Brain microvascular endothelial cell (primary cell): Measurements from ENCODE around the gene ZFR2.

Experiments used
- DNase-seq: peaks from one replicate; pipeline ENCODE4 v3.0.0-alpha.2; 2020
- H3K27ac ChIP-seq: fragments of 250-450 bp; sonication (Bioruptor Pico); 2 replicates; pipeline ENCODE4 v1.5.1; 2020; ENCODE audit warnings: mild to moderate bottlenecking, moderate library complexity
- H3K27me3 ChIP-seq: fragments of 250-450 bp; sonication (Bioruptor Pico); replicated peaks from 2 replicates; pipeline ENCODE4 v1.5.1; 2020; ENCODE audit warnings: mild to moderate bottlenecking
- H3K36me3 ChIP-seq: fragments of 250-450 bp; sonication (Bioruptor Pico); replicated peaks from 2 replicates; pipeline ENCODE4 v1.5.1; 2020; ENCODE audit warnings: mild to moderate bottlenecking
- H3K4me3 ChIP-seq: 2 replicates; pipeline ENCODE4 v1.5.1; 2011; ENCODE audit warnings: low read depth, mild to moderate bottlenecking, control low read depth, low read length, moderate library complexity
- CTCF ChIP-seq: IDR thresholded peaks from 2 replicates; pipeline ENCODE4 v1.5.1; 2011; ENCODE audit warnings: low read depth, mild to moderate bottlenecking, moderate library complexity, low read length, control low read depth, inconsistent platforms; ENCODE audit errors: missing control alignments
- in situ Hi-C: cut with HindIII; loops from 2 replicates; pipeline ENCODE4 v1.10.0; 2017; ENCODE audit warnings: low sequenced_read_pairs, low pct_ligation_motif_present

Gene ZFR2

GRCh38 chr19:3771906-3772455 lies 96.9 kb downstream of the ZFR2 start, which contains the start of gene RAX2:
Gene RAX2 (minus strand): TSS chr19:3772228. CDS start chr19:3771742, 486 bp downstream.
- in situ Hi-C loops: no loop called here
- Histone ChIP-seq H3K27me3 (no peaks in the 10 kb centered on the region), H3K27ac (no peak within 1 kb of the TSS), H3K36me3 (peaks cover 10% of the 10 kb centered on the region), H3K4me3 (no peak within 1 kb of the TSS)
- DNase-seq: no peak
- TF ChIP-seq CTCF: no peak

GRCh38 chr19:3771000-3771905 lies 97.6 kb downstream of the ZFR2 start:
- in situ Hi-C loops: no loop called here
- Histone ChIP-seq H3K36me3 (peaks cover 15% of the 10 kb centered on the region), H3K27ac (no peak overlapping the region), H3K4me3 (no peak overlapping the region), H3K27me3 (no peaks in the 10 kb centered on the region)
- TF ChIP-seq CTCF: no peak
- DNase-seq: no peak

GRCh38 chr19:3770136-3770999 lies 98.5 kb downstream of the ZFR2 start:
- H3K27me3 ChIP-seq: no peaks in the 10 kb centered on the region
- peaks cover 18% of the 10 kb centered on the region for H3K36me3 ChIP-seq
- no peak overlapping the region for H3K4me3 ChIP-seq
- H3K27ac ChIP-seq: no peak overlapping the region
- in situ Hi-C loops: no loop called here
- DNase-seq: no peak
- TF ChIP-seq CTCF: no peak

GRCh38 chr19:3769494-3769893 lies 99.3 kb downstream of the ZFR2 start:
- H3K27me3 ChIP-seq: no peaks in the 10 kb centered on the region
- TF ChIP-seq CTCF: no peak
- DNase-seq: no peak
- no peak overlapping the region for H3K27ac ChIP-seq
- H3K36me3 ChIP-seq: peaks cover 18% of the 10 kb centered on the region
- in situ Hi-C loops: no loop called here
- H3K4me3 ChIP-seq: no peak overlapping the region

- TF ChIP-seq CTCF: no peak
- no peak for DNase-seq
- in situ Hi-C loops: no loop called here
- Histone ChIP-seq H3K27me3 (no peaks in the 10 kb centered on the region), H3K27ac (no peak overlapping the region), H3K4me3 (no peak overlapping the region), H3K36me3 (peaks cover 18% of the 10 kb centered on the region)
These were observed 100.1 kb downstream of the ZFR2 start for GRCh38 chr19:3768748-3769099.
